Activated T-cell treated with anti-CD3 and anti-CD28 coated beads for 48 hours (primary cell): Measurements from ENCODE around the gene GSTT4.
"Not testable (repeated sequence)": the region's sequence is repeated elsewhere in the genome, so short reads cannot be mapped to it uniquely, and the experiment has no call there.

Experiments
- DNase-seq: peaks from one replicate; pipeline ENCODE4 v3.0.0-alpha.2; 2020; ENCODE audit warnings: low read depth

The GSTT4 gene

GRCh38 chr22:24024354-24024753 is 19.1 kb upstream of the GSTT4 start:
- DNase-seq: no peak

DNA sequence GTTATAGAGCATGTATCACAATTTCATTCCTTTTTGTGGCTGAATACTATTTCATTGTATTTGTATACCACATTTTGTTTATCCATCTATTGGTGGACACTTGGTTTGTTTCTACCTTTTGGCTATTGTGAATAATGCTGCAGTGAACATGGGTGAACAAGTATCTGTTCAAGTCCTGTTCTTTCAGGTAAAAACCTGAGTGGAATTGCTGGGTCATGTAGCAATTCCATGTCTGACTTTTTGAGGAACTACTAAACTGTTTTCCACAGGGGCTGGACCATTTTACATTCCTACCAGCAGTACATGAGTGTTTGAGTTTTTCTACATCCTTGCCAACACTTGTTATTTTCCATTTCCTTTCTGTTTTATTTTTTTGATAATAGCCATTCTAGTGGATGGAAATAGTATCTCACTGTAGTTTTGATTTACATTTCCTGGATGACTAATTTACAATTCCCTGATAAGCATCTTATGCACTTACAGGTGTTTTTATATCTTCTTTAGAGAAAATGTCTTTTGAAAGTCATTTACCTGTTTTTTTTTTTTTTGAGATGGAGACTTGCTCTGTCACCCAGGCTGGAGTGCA is 18.0 kb upstream of the GSTT4 start:
- DNase-seq: no peak

DNA sequence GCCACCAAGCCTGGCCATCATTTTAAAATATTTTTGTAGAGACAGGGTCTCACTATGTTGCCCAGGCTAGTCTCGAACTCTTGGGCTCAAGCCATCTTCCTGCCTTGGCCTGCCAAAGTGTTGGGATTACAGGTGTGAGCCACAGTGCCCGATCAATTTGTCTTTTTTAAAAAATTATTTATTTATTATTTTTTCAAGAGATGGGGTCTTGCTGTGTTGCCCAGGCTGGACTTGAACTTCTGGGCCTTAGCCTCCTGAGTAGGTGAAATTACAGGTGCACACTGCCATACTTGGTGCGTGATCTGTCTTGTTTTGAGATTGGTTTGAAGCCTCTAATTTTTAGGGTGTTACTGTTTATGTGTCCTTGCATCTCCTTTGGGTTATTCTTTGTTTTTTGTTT is 16.1 kb upstream of the GSTT4 start:
- DNase-seq: no peak

DNA sequence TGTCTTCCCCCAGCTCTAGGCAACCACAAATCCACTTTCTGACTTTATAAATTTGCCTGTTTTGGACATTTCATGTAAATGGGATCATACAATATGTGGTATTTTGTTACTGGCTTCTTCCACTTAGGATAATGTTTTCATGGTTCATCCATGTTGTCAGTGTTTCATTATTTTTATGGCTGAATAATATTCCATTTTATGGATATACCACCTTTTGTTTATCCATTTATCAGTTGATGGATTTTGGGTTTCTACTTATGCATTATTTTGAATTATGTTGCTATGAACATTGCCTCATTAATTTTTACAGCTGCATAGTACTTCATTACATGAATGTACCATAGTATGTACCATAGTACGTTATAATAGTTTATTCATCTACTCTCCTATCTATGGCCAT is 10.9 kb upstream of the GSTT4 start:
- no peak for DNase-seq

GRCh38 chr22:24011735-24012068 is 6.4 kb upstream of the GSTT4 start:
- DNase-seq: no peak

DNA sequence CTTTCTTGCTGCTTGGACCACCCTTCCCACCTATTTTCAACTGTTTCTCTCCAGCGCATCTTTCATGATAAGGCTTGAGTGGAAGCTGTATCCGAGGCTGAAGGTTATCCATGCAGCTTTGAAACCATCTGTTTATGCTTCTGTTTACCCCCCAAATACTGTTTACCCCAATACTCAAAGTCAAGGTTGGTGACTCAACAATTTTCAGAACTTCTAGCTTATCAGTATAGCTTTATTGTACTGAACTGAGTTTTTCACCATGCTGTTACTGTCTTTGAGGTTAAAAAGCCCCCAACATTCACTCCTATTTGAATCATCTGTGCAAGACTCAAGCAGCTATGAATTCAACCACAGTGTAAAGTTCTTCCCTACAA is 4.8 kb upstream of the GSTT4 start:
- no peak for DNase-seq

DNA sequence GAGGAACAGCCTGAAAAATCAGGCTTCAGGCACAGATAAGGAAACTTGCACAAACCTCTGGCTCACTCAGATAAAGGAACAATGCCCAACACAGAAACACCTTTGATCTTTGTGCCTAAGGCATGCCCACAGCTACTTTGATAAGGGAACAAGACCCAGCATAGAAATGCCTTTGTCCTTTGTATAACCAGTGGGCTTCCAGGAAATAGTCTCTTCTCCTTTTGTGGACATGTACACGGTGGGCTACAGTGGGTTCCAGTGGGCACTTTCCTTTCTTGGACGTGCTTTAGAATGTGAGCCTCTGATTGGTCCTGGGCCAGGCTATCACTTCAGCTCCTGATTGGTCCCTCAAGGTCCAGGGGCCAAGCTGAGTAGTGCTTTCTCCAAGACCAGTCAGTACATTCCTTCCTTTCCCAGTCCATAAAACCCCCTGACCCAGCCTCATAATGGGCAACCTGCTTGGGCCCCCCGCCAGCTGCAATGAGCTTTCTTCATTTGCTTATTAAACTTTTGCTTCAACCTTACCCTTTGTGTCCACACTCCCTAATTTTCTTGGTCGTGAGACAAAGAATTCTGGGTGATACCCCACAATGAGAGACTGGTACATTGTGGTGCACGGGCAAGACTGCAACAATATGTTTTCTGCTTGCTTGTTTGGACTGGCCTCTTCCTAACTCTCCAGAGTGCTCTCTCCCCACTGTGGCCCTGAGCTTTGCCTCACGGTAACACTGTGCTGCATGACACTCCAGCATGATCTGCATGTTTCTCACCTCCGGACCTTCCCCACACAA is 4.2 kb upstream of the GSTT4 start:
- no peak for DNase-seq

- DNase-seq: no peak
Measured at GRCh38 chr22:24008381-24009226, 3.4 kb upstream of the GSTT4 start.

DNA sequence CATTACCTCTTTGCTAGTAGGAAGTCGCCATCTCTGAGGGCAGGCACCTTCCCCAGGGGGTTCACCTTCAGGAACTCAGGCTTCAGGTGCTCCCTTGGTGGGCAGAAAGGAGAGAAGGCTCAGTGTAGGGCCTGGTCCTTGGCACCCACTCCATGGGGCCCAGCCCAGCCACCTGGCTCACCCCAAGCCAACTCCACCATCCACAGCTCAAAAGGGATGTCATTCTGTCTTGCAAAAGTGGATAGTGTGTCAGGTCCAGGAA is 2.7 kb upstream of the GSTT4 start:
- DNase-seq: no peak

GRCh38 chr22:24007253-24008021 is 2.2 kb upstream of the GSTT4 start:
- DNase-seq: no peak

- DNase-seq: no peak
Measured at GRCh38 chr22:24006914-24007214, 1.6 kb upstream of the GSTT4 start.

DNA sequence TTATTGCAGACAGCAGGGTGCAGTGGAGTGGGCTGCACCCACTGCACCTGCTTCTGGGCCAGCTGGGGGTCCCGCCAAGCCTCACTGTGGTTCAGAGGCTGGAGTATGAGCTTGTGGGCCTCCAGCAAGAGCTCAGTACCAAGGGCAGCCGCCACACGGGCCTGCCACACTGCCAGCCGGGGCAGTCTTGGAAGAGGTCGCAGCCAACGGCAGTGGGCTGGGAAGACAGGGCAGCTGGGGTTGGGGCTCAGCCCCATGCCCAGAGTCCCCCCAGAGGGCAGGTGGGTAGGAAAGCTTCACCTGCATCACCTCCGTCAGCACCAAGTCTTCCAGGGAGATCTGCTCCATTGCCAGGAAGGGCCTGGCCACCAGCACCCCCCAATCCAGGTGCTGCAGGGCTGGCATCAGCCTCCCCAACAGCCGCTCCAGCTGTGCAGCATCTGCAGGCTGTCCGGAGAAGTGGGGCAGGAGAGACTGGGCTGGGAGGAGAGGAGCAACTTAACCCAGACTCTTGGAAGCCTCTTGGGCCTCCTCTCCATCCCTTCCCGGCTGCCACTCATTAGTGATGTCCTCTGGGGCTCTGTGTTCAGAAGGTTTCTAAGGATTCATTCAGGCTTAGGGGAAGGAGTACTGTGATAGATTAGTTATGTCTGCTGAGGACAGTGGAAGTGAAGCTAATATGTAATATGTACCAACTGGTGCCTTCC is 1.1 kb upstream of the GSTT4 start:
- no peak for DNase-seq

DNA sequence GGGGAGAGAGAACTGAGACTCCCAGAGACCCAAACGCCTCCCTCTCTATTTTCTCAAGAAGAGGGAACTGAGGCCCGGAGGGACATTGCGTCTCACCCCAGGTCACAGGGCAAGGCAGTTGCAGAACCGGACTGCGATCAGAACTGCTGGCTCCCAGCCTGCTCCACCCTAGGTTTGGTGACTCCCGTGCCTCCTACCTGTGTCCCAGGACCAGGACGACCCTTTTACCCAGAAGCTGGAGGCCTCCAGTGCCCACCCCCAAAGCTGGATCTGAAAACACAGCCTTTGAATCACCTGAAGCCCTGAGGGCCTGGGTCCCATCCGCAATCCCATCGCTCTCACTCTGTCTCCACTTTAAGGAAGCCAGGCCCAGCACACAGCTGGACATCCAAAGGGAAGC is 1.4 kb downstream of the GSTT4 start:
- no peak for DNase-seq

DNA sequence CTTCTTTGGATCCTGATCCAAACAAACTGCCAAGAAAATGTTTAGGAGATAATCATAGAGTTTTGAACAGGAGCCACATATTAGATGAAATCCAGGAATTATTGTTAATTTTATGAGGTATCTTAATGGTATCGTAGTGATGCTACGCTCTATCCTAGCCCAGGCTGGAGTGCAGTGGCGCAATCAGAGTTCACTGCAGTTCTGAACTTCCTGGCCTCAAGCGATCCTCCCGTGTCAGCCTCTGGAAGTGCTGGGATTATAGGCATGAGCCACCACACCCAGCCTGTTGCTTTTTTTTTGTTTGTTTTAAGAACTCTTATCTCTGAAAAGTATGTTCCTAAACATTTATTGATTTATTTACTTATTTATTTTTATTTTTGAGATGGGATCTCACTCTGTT is 2.4 kb downstream of the GSTT4 start:
- DNase-seq: no peak

- DNase-seq: no peak
Measured at GRCh38 chr22:24002272-24002671, 3.0 kb downstream of the GSTT4 start.

DNA sequence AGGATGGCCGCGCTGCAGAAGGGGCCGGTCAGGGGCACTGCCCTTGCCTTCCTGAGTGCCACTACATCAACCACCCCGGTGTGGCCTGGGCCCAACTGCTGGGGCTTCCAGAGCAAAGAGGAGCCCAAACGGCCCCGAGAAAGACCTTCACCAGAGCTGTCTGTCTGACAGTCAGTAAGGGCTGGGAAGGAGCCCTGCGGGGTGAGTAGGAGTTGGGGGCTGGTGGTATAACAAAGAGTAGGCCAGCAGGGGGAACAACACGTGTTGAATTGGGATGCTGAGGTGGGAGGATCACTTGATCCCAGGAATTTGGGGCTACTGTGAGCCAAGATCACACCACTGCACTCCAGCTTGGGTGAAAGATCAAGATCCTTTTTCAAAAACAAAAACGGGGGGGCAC is 3.9 kb downstream of the GSTT4 start:
- no peak for DNase-seq

- DNase-seq: not testable (repeated sequence)
Measured at GRCh38 chr22:23999779-24000178, 5.5 kb downstream of the GSTT4 start.

GRCh38 chr22:23997092-23997491 is 8.2 kb downstream of the GSTT4 start:
- DNase-seq: no peak

DNA sequence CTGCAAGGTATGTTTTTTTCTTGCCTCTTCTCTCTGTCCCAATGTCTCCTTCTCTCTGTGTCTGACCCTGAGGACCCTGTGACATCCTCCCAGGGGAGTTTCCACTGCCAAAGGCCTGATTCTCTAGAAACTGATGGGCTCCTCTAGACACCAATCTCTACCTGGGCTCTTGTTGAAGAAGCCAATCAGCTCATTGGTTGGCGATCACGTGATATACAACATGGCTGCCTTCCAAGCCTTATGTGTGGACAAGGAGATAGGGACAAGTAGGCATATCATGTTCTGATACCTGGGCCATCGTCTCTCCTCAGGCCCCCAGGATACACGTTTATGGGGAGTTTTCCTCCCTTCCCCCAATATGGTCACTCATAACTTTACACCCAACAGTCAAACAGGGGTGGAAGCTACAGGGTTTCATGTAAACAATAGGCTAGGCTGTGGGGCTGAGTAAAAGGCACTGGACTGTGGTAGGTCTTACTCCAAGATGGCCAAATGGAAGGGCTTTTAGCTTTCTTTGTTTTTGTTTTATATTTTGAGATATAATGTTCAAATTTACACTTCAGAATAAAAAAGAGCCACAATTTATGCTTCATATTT is 11.6 kb downstream of the GSTT4 start:
- not testable (repeated sequence) for DNase-seq

DNA sequence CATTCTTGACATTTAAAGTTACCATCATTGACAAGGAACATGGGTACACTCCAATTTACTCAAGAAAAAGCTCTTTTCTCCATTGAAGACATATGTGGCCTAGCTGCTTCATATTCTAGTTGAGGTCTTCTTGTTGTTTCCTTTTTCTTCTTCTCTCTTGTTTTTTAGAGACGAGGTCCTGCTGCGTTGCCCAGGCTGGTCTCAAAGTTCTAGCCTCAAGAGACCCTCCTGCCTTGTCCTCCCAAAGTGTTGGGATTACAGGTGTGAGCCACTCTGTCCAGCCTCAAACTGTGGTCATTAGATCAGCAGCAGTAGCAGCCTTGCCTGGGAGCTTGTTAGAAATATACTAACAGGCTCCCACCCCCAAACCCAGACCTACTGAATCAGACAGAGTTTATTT is 12.2 kb downstream of the GSTT4 start:
- DNase-seq: not testable (repeated sequence)

- not testable (repeated sequence) for DNase-seq
Measured at GRCh38 chr22:23989583-23990244, 15.5 kb downstream of the GSTT4 start.
